Chondrocyte (in vitro differentiated cells): ENCODE measurements around the gene ABHD15. TPM values are rescaled to one million over a fixed set of nuclear protein-coding genes. Genes with fewer than 3 reads are reported as not detected.

ENCODE experiments used
- DNase-seq: peaks from one replicate; pipeline ENCODE4 v3.0.0; 2021; ENCODE audit warnings: mixed read lengths, low spot score
- H3K27ac Mint-ChIP-seq: one replicate; pipeline ENCODE4 v1.8.0; 2021; ENCODE audit warnings: mild to moderate bottlenecking, moderate library complexity, mixed read lengths; ENCODE audit not compliant: unreplicated experiment
- H3K27me3 Mint-ChIP-seq: 2 replicates; pipeline ENCODE4 v1.8.0; 2021; ENCODE audit warnings: low read depth, mixed read lengths
- H3K36me3 Mint-ChIP-seq: 2 replicates; pipeline ENCODE4 v1.8.0; 2021; ENCODE audit warnings: low read depth, mixed read lengths
- H3K4me1 Mint-ChIP-seq: 2 replicates; pipeline ENCODE4 v1.8.0; 2021; ENCODE audit warnings: low read depth, mild to moderate bottlenecking, mixed read lengths
- H3K4me3 Mint-ChIP-seq: one replicate; pipeline ENCODE4 v1.8.0; 2021; ENCODE audit warnings: mild to moderate bottlenecking, moderate library complexity, mixed read lengths; ENCODE audit not compliant: unreplicated experiment
- H3K9me3 Mint-ChIP-seq: 2 replicates; pipeline ENCODE4 v1.8.0; 2021; ENCODE audit warnings: low read depth, mixed read lengths
- CTCF ChIP-seq: fragments of 200-600 bp; sonication (generic); IDR thresholded peaks from 2 replicates; pipeline ENCODE4 v1.5.0; 2021; ENCODE audit warnings: antibody characterized with exemption, mild to moderate bottlenecking, moderate library complexity
- total RNA-seq: library from RNA; stranded (reverse); gene quantifications from 3 replicates; pipeline ENCODE4 v1.2.1, GENCODE V29; 2021

Gene ABHD15
- total RNA-seq, 1 donor from 2014 or later: 11.7 TPM

DNA sequence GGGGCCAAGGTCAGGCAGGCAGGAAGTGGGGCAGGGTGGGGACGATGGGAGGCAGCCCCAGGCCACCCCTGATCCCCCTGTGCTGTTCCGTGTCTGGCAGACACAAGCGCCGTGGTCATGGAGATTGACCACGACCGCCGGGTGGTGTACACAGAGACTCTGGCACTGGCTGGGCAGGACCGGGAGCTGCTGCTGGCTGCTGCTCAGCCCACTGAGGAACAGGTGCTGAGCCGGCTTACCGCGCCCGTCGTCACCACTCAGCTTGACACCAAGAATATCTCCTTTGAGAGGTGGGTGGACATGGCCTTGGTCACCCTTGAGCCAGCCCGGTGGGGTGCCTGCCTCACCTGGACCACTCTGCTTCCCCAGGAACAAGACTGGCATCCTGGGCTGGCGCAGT is 42.1 kb upstream of the ABHD15 start:
- Mint-ChIP-seq H3K36me3 (no peaks in the 10 kb centered on the region), H3K9me3 (no peaks in the 10 kb centered on the region), H3K27me3 (no peaks in the 10 kb centered on the region), H3K27ac (no peak overlapping the region), H3K4me1 (no peaks in the 10 kb centered on the region), H3K4me3 (no peak overlapping the region)
- TF ChIP-seq CTCF: no peak
- peak; percentile 79 for DNase-seq

- Mint-ChIP-seq H3K4me1 (peaks cover 6% of the 10 kb centered on the region), H3K36me3 (no peaks in the 10 kb centered on the region), H3K4me3 (no peak overlapping the region), H3K27ac (no peak overlapping the region), H3K9me3 (no peaks in the 10 kb centered on the region), H3K27me3 (no peaks in the 10 kb centered on the region)
- no peak for TF ChIP-seq CTCF
- DNase-seq: peak; percentile 90
Observed at GRCh38 chr17:29607557-29608195, 40.8 kb upstream of the ABHD15 start.

DNA sequence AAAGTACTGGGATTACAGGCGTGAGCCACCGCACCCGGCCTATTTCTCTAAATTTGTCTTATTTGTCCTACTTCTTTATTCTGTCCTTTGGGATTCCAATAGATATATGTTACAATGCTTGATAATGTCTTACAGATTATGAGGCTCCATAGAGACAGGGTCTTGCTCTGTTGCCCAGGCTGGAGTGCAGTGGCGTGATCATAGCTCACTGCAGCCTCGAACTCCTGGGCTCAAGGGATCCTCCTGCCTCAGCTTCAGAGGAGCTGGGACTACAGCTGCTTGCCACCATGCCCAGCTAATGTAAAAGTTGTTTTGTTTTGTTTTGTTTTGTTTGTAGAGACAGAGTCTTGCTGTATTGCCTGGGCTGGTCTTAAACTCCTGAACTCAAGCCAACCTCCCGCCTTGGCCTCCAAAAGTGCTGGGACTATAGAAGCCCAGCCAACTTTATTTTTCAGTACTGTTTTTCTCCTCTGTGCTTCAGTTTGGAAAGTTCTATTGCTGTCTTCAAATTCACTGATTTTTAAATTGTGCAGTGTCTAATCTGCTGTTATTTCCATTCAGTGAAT is 36.4 kb upstream of the ABHD15 start:
- Mint-ChIP-seq H3K9me3 (no peaks in the 10 kb centered on the region), H3K27ac (peak overlapping the region; percentile 5), H3K4me1 (peaks cover 6% of the 10 kb centered on the region), H3K4me3 (no peak overlapping the region), H3K27me3 (no peaks in the 10 kb centered on the region), H3K36me3 (no peaks in the 10 kb centered on the region)
- DNase-seq: no peak
- TF ChIP-seq CTCF: no peak

DNA sequence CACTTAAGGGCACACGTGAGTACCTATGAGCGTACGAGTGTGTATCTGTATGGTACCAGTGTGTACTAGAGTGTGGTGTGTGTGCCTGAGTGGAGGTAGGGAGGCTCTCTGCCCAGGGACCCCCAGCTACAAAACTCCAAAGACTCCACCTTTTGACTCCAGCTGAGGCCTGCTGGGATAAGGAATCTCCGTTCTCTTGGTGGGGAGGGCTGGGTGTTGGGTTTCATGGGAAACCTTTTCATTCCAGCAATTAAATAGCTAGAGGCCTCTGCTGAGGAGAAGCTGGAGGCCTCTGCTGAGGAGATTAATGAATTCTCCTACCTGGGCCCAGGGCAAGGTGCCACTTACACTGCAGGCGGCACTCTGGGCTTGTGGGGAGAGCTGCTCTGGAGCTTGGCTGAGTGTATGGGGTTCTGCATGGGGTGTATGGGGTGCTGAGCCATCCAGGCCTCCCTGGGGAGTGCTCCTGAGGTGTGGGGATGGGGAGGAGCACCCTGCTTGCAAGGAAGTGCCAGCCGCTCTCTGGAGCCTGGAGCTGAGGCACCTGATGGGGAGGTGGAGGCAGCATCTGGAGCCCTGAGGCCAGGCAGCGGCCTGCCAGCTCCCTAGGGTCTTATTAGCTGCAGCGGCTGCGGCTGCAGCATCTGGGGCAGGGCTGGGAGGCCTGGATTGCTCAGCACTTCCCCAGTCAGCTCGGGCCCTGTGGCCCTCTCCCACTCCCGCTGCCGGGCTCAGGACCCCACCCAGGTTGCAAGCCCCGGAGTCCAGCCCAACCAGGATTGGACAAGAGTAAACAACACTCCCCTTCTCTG is 30.7 kb upstream of the ABHD15 start:
- no peaks in the 10 kb centered on the region for H3K27me3 Mint-ChIP-seq
- no peak for TF ChIP-seq CTCF
- no peaks in the 10 kb centered on the region for H3K36me3 Mint-ChIP-seq
- no peak overlapping the region for H3K27ac Mint-ChIP-seq
- peaks cover 31% of the 10 kb centered on the region for H3K4me1 Mint-ChIP-seq
- peak; percentile 76 for DNase-seq
- H3K9me3 Mint-ChIP-seq: no peaks in the 10 kb centered on the region
- no peak overlapping the region for H3K4me3 Mint-ChIP-seq

- no peak overlapping the region for H3K27ac Mint-ChIP-seq
- no peaks in the 10 kb centered on the region for H3K27me3 Mint-ChIP-seq
- peaks cover 38% of the 10 kb centered on the region for H3K4me1 Mint-ChIP-seq
- H3K9me3 Mint-ChIP-seq: no peaks in the 10 kb centered on the region
- no peak for TF ChIP-seq CTCF
- no peaks in the 10 kb centered on the region for H3K36me3 Mint-ChIP-seq
- DNase-seq: peak; percentile 75
- no peak overlapping the region for H3K4me3 Mint-ChIP-seq
Observed at GRCh38 chr17:29596811-29597210, 30.0 kb upstream of the ABHD15 start.
